Stomach smooth muscle (tissue), 2 donors: ENCODE results near the gene FAM107B.
"Not testable (repeated sequence)": the region's sequence is repeated elsewhere in the genome, so short reads cannot be mapped to it uniquely, and the experiment has no call there.

Experiments used
- H3K27ac ChIP-seq: one replicate; pipeline ENCODE4 v1.7.0; 2013; ENCODE audit warnings: mild to moderate bottlenecking, low read length, inconsistent platforms
- H3K27me3 ChIP-seq, 2 donors: one replicate each; pipeline ENCODE4 v1.7.0; 2013; ENCODE audit warnings: low read length in 2 of 2; ENCODE audit not compliant: insufficient read depth in 2 of 2, control insufficient read depth in 1 of 2
- H3K36me3 ChIP-seq, 2 donors: one replicate each; pipeline ENCODE4 v1.7.0; 2013; ENCODE audit warnings: low read length in 2 of 2; ENCODE audit not compliant: control insufficient read depth in 2 of 2, insufficient read depth in 2 of 2
- H3K4me1 ChIP-seq: one replicate; pipeline ENCODE4 v1.7.0; 2013; ENCODE audit warnings: low read length; ENCODE audit not compliant: control insufficient read depth, insufficient read depth
- H3K4me3 ChIP-seq, 2 donors: one replicate each; pipeline ENCODE4 v1.7.0; 2013; ENCODE audit warnings: low read length in 2 of 2
- H3K9ac ChIP-seq, 2 donors: one replicate each; pipeline ENCODE4 v1.7.0; 2013; ENCODE audit warnings: low read length in 2 of 2, mild to moderate bottlenecking in 1 of 2
- H3K9me3 ChIP-seq, 2 donors: one replicate each; pipeline ENCODE4 v1.7.0; 2013; ENCODE audit warnings: low read length in 2 of 2; ENCODE audit not compliant: control insufficient read depth in 2 of 2
- donor health status: healthy.
- donor health status: Pancreatic carcinoma.

FAM107B gene

GRCh38 chr10:14691359-14691758 lies 83.3 kb downstream of the FAM107B start:
- Histone ChIP-seq H3K27ac (no peak overlapping the region), H3K9ac (no peak overlapping the region), H3K27me3 (no peaks in the 10 kb centered on the region), H3K4me1 (no peaks in the 10 kb centered on the region), H3K9me3 (no peaks in the 10 kb centered on the region), H3K4me3 (no peak overlapping the region), H3K36me3 (no peaks in the 10 kb centered on the region)

DNA sequence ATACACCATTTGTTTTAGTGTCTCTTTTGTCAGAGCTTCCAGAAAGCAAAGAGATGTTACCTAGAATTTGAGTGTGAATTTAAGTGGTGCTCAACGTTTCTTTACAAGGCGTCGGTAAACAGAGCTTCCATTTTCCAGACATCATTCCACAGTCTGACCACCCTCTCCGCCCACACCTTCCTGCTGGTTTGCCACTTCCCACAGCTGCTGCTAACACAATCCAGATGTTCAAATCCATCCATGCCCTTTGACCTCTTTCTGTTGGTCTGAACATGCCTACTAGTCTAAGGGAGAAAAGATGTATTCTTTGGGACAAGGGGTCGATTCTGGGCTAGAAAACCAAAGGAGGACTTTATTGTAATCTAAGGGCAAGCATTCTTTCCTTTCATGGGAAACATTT lies 86.1 kb downstream of the FAM107B start:
- no peak overlapping the region for H3K27ac ChIP-seq
- no peaks in the 10 kb centered on the region for H3K36me3 ChIP-seq

DNA sequence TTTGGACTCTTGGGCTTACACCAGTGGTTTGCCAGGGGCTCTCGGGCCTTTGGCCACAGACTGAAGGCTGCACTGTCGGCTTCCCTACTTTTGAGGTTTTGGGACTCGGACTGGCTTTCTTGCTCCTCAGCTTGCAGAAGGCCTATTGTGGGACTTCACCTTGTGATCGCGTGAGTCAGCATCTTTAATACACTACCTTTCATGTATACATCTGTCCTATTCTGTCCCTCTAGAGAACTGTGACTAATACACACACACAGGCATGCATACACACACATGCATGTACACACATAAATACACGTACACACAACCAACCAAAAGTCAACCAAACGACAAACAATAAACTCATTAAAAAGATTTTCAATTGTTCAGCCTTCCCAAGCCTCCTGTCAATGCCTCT lies 86.5 kb downstream of the FAM107B start:
- not testable (repeated sequence) for H3K36me3 ChIP-seq, H3K9me3 ChIP-seq, H3K27me3 ChIP-seq, H3K27ac ChIP-seq, H3K9ac ChIP-seq, H3K4me1 ChIP-seq, H3K4me3 ChIP-seq

More for the DNA sequence above, 86.1 kb downstream of the FAM107B start:
- Histone ChIP-seq H3K4me1 (no peaks in the 10 kb centered on the region), H3K4me3 (no peak overlapping the region), H3K9ac (no peak overlapping the region), H3K9me3 (peaks cover 0 to 2% of the 10 kb centered on the region in 2 donors), H3K27me3 (no peaks in the 10 kb centered on the region)

GRCh38 chr10:14687340-14687739 lies 87.4 kb downstream of the FAM107B start:
- H3K9ac ChIP-seq = no peak overlapping the region
- H3K27ac ChIP-seq = no peak overlapping the region
- no peak overlapping the region for H3K4me3 ChIP-seq
- H3K9me3 ChIP-seq = peaks cover 0 to 2% of the 10 kb centered on the region in 2 donors
- no peaks in the 10 kb centered on the region for H3K27me3 ChIP-seq
- H3K4me1 ChIP-seq = no peaks in the 10 kb centered on the region
- no peaks in the 10 kb centered on the region for H3K36me3 ChIP-seq

GRCh38 chr10:14686356-14686755 lies 88.3 kb downstream of the FAM107B start:
- Histone ChIP-seq H3K27me3 (no peaks in the 10 kb centered on the region), H3K9ac (no peak overlapping the region), H3K4me3 (no peak overlapping the region), H3K4me1 (no peaks in the 10 kb centered on the region), H3K27ac (no peak overlapping the region), H3K9me3 (peaks cover 0 to 2% of the 10 kb centered on the region in 2 donors), H3K36me3 (no peaks in the 10 kb centered on the region)

DNA sequence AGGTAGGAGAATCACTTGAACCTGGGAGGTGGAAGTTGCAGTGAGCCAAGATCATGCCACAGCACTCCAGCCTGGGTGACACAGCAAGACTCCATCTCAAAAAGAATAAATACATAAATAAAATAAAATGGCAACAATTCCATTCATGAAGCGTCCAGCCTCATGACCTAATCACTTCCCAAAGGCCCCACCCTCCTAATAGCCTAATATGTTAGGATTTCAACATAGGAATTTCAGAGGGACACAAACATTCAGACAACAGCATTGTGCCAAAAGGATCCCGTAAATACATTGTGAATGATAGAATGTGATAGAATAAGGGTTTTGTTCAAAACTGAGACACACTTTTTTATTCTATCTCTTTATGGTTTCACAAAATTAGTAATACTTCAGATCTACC lies 90.3 kb downstream of the FAM107B start:
- Histone ChIP-seq H3K27me3 (no peaks in the 10 kb centered on the region), H3K4me3 (no peak overlapping the region), H3K36me3 (no peaks in the 10 kb centered on the region), H3K27ac (no peak overlapping the region), H3K9ac (no peak overlapping the region), H3K4me1 (no peaks in the 10 kb centered on the region), H3K9me3 (peaks cover 0 to 2% of the 10 kb centered on the region in 2 donors)

GRCh38 chr10:14683256-14683655 lies 91.4 kb downstream of the FAM107B start:
- Histone ChIP-seq H3K4me1 (no peaks in the 10 kb centered on the region), H3K27ac (no peak overlapping the region), H3K9me3 (peaks cover 0 to 2% of the 10 kb centered on the region in 2 donors), H3K36me3 (no peaks in the 10 kb centered on the region), H3K4me3 (no peak overlapping the region), H3K27me3 (no peaks in the 10 kb centered on the region), H3K9ac (no peak overlapping the region)

DNA sequence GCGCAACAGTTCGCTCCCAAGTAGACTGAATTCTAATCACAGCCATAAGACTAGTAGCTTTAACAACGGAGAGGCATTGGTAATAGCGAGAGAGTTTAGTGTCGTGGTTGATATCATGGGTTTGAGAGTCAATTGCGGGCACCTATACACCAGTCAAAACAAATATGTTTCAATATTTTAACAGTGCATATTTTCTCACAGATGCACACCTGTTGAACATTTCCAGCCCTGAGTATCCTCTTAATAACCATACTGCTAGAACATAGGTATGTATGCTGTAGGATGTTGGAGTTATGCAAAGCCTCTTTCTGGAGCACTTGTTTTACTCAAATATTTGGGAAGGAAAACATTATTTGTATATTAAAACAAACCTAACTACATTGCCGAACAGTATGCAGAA lies 92.9 kb downstream of the FAM107B start:
- H3K9ac ChIP-seq = no peak overlapping the region

DNA sequence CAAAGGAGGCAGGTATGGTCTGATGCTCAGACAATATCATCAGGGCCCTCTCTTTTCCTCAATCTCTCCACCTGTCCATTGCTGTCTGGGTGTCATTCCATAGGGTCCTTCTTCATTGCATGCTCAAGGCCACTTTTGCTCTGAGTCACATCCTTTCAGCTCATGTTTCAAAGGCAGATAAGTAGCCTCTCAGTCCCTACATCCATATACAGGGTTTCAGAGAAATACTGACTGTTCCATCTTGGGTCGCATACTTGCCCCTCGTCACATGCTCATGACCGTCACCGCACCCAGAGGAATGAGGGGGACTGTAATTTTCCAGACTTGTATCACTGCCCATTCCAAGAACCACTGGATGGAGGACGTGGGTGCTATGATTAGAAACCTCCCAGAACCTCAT lies 93.4 kb downstream of the FAM107B start:
- Histone ChIP-seq H3K9ac (no peak overlapping the region), H3K27me3 (no peaks in the 10 kb centered on the region), H3K4me3 (no peak overlapping the region)

More for the DNA sequence above, 92.9 kb downstream of the FAM107B start:
- no peak overlapping the region for H3K27ac ChIP-seq
- H3K4me3 ChIP-seq = no peak overlapping the region
- no peaks in the 10 kb centered on the region for H3K27me3 ChIP-seq
- peaks cover 0 to 2% of the 10 kb centered on the region in 2 donors for H3K9me3 ChIP-seq
- H3K36me3 ChIP-seq = no peaks in the 10 kb centered on the region
- no peaks in the 10 kb centered on the region for H3K4me1 ChIP-seq

GRCh38 chr10:14678637-14679036 lies 96.1 kb downstream of the FAM107B start:
- no peak overlapping the region for H3K27ac ChIP-seq
- H3K9ac ChIP-seq = no peak overlapping the region
- H3K4me1 ChIP-seq = no peaks in the 10 kb centered on the region
- H3K27me3 ChIP-seq = no peaks in the 10 kb centered on the region
- H3K9me3 ChIP-seq = no peaks in the 10 kb centered on the region
- no peak overlapping the region for H3K4me3 ChIP-seq
- H3K36me3 ChIP-seq = no peaks in the 10 kb centered on the region

More for the DNA sequence above, 93.4 kb downstream of the FAM107B start:
- no peaks in the 10 kb centered on the region for H3K36me3 ChIP-seq
- no peak overlapping the region for H3K27ac ChIP-seq
- peaks cover 0 to 2% of the 10 kb centered on the region in 2 donors for H3K9me3 ChIP-seq
- H3K4me1 ChIP-seq = no peaks in the 10 kb centered on the region

DNA sequence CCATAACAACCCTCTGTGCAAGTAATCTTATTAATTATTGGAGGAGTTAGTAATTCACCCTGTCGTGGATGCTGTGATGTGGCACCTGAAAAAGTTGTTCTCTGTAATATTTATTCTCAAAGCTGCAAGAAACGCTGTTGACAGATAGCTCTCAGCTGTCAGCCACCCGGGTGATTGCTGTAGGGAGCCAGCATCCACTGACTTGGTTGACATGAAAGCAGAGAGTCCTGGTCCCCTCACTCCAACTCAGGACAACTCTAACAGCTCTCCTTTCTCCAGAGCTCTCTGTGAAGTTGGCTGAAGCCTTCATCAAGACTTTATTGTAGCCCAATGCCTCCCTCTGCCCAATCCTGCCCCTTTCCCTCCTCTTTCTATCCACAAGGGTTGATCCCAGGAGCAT lies 98.0 kb downstream of the FAM107B start:
- Histone ChIP-seq H3K27me3 (no peaks in the 10 kb centered on the region), H3K9me3 (no peaks in the 10 kb centered on the region), H3K9ac (no peak overlapping the region), H3K4me1 (no peaks in the 10 kb centered on the region), H3K36me3 (no peaks in the 10 kb centered on the region), H3K27ac (no peak overlapping the region), H3K4me3 (no peak overlapping the region)
